Stimulated activated CD8-positive, alpha-beta memory T cell treated with anti-CD3 and anti-CD28 coated beads, Interleukin-4, amount 100 ng/mL, for 48 hours (primary cell): ENCODE results near the gene UGT3A2.

Source experiments
- DNase-seq: peaks from one replicate; pipeline ENCODE4 v3.0.0-alpha.2; 2020

UGT3A2 gene

DNA sequence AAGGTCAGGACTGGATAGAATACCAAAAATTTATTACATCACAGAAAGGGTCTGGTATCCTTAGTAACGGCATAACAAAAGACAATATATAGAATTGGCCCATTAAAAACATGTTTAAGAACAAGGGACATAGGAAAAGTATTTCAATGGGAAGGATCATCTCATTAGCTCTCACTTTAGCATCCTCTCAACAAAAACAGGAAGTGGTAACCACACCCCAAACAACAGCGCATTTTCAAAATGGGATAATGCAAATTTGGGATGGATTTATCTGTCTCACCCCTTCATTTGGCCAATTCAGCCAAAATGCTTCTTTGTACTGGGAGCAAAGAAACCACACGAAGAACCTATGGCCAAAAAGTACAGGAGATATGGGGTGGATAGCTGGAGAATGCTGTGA lies 65.7 kb downstream of the UGT3A2 start:
- DNase-seq = no peak

DNA sequence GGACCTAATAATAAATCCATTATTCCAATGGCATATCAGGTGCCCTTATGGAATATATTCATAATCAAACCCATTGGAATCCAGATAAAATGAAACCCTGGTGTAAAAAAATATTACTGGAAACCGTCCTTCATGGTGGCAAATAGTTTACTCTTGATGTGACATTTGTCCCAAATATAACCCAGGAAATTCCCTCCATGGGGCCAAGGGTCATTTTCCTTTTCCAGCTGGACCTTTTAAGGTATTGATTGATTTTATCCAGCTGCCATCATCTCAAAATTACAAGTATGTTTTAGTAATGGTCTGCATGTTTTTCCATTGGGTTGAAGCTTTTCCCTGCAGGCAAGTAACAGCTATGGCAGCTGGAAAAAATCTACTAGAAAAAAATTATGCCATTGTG lies 67.1 kb downstream of the UGT3A2 start:
- DNase-seq = no peak

DNA sequence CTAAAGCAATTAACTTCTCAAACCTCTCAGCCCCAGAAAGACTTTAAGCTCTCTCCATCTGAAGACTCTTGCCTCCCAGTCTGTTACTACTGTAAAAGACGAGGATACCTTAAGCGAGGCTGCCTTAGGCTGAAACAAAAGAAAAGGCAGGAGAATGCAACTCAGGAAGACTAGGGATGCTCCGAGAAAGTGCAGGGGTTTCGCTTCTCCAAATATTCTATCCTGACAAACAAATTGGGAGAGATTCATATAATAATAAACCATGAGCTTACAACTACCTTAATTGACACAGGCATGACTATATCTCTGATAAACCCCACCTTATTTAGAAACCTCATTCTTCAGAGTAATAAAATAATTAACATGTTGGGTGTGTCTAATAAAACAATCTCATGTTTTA lies 70.6 kb downstream of the UGT3A2 start:
- no peak for DNase-seq

DNA sequence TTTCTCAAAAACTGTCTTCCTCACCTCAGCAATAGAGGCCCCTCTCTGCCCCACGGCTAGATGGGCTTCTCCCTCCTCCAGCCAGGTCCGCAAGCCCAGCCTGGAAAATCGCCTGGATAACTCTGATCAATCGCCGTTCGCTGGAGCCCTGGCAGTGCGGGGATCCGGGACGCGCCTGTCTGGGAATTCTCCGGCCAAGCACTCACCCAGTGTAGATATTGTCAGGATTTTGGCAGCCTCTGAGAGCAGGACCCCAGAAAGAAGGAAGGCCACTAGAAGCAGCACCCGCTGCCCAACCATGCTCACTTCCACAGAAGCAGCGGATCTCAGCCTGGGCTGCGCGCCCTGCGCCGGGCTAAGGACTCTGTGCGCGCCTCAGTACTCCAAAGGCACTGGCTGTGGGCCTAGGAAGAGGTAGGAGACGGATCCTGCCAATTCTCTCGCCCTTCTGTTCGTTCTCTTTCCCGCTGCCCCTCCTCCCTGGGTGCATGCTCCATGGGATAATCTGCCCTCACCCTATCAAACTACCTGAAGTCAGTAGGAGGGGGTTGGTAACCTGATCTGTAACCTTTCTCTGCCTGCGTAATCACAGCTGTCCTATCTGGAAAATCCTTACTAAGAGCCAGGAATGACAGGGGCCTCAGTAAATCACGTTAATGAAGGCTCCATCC lies 75.6 kb downstream of the UGT3A2 start, which contains the start of gene UGT3A1:
UGT3A1 (minus strand) TSS at position 450 of the 671 bp plus-strand sequence; CDS start at position 300, 150 bp downstream.
- DNase-seq = no peak

DNA sequence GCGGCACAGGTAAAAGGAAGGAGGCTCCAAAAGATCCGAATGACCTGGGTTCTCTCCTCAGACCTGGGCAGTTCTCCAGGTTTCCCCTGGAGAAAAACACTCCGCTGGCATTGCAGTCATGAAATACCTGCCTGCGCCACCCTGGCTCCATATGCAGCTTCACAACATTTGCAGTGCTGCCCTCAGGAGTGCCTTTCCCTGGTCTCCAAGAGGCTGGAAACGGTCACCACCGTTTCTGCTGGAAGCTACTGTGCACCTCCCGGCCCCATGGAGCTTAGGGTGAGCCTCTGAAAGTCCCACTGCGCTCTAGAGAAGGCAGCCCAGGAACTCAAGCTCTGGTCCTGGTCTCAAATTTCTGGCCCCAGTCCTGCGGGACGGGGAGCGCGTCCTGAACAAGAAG lies 76.2 kb downstream of the UGT3A2 start:
- no peak for DNase-seq

DNA sequence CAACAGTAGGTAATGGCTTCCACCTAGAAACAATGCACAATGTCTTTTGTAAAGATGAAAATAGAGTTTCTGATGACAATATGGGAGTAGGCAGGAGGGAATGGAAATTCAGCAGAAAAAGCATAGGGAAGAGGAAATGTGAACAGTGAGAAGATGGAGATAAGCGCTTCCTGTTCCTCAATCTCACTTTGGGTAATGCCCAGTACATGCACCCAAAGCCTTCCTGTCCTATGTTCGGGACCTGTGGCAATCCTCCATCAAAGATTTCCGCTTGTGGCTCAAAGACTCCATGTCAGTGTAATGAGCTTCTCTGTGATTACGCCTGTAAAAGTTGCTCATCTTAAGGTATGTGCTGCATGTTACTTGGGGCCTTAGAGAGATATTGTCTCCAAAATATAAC lies 78.2 kb downstream of the UGT3A2 start:
- no peak for DNase-seq

DNA sequence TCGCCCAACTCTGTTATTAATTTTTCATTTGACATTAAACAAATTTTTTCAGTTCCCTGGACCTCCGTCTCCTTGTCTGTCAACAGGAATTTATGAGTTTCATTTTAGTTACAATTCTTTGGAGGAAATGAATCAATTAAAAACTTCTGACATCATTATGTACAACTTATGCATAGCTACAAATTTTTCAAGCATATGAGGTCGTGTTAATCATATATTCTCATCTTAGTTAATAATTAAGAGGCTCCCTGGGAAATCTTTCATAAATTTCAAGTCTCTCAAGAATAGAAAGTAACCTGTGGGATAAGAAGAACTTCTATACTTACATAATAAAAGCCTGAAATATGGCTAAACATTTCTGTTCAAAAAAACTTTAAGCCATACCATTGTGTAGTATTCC lies 78.9 kb downstream of the UGT3A2 start:
- DNase-seq = no peak
